HepG2 (cell line): Measurements from ENCODE around the gene IKZF2. TPM values are rescaled to one million over a fixed set of nuclear protein-coding genes. Genes with fewer than 3 reads are reported as not detected.

Experiments
- ATAC-seq: fragments of 200-7000 bp; cut with Tn5 transposase; 3 replicates; pipeline ENCODE4 v1.9.1; 2020; ENCODE audit warnings: mild to moderate bottlenecking, moderate library complexity
- BruUV-seq: library from RNA; stranded (reverse); fragments of 400-500 nt; replicated peaks from 2 replicates; lab custom pipeline; 2021; lab: Mats Ljungman, UMichigan
- CTCF ChIA-PET: fragments of 300-600 bp; formaldehyde crosslinking; extraction: SDS; loops from one replicate; lab custom pipeline; 2021; ENCODE audit warnings: low total read pairs, inconsistent platforms, low intra/inter-chr PET ratio; lab: Yijun Ruan, JAX
- POLR2A ChIA-PET: fragments of 350-600 bp; sonication (Branson Sonifier 250); formaldehyde crosslinking; loops from one replicate; lab custom pipeline; 2020; ENCODE audit warnings: antibody characterized with exemption, inconsistent platforms; lab: Yijun Ruan, JAX
- DNase-seq: peaks from one replicate; pipeline ENCODE4 v3.0.0-alpha.2; 2015; ENCODE audit warnings: low spot score
- FAIRE-seq: peaks from 3 replicates; lab custom pipeline; 2011; peaks lifted over from hg19 to GRCh38; lab: Jason Lieb, UNC
- H2AFZ ChIP-seq: one replicate; pipeline ENCODE4 v1.6.1; 2011; ENCODE audit warnings: low read length, inconsistent platforms
- H3K27ac ChIP-seq: fragments of 300-600 bp; 3 replicates; pipeline ENCODE4 v1.8.0; 2011; ENCODE audit warnings: mixed run types, mild to moderate bottlenecking, mixed read lengths, low read length, inconsistent platforms; ENCODE audit not compliant: insufficient read depth; ENCODE audit errors: extremely low read length
- H3K27me3 ChIP-seq, 2 experiments: fragments of 200-600 bp in 1 of 2; 2 replicates in 1 of 2; 3 replicates in 1 of 2; pipeline versions ENCODE4 v1.6.0 to v1.8.0; 2011; ENCODE audit warnings: low read length in 2 of 2, mild to moderate bottlenecking in 2 of 2, moderate library complexity in 2 of 2, inconsistent platforms in 1 of 2; ENCODE audit not compliant: insufficient read depth in 2 of 2, control insufficient read depth in 1 of 2
- H3K36me3 ChIP-seq, 2 experiments: fragments of 200-600 bp in 1 of 2; replicated peaks in 1 of 2; 2 replicates in 1 of 2; 3 replicates in 1 of 2; pipeline versions ENCODE4 v1.5.1 to v1.8.0; 2011; ENCODE audit warnings: low read length in 2 of 2, inconsistent platforms in 1 of 2; ENCODE audit not compliant: insufficient read depth in 2 of 2, control insufficient read depth in 1 of 2
- H3K4me1 ChIP-seq: 2 replicates; pipeline ENCODE4 v1.5.1; 2012; ENCODE audit warnings: low read length, inconsistent platforms; ENCODE audit not compliant: insufficient read depth
- H3K4me2 ChIP-seq: 2 replicates; pipeline ENCODE4 v1.6.0; 2011; ENCODE audit warnings: low read depth, low read length, inconsistent platforms
- H3K4me3 ChIP-seq, 3 experiments: fragments of 200-600 bp in 1 of 3; sonication (generic), shearing (Covaris generic) in 1 of 3; replicated peaks in 1 of 3; 2 replicates each; pipeline ENCODE4 v1.5.1; 2011 to 2016; ENCODE audit warnings: low read length in 3 of 3, inconsistent platforms in 2 of 3, low read depth in 2 of 3, mild to moderate bottlenecking in 2 of 3, control low read depth in 1 of 3, mixed read lengths in 1 of 3; ENCODE audit not compliant: insufficient read depth in 1 of 3
- H3K79me2 ChIP-seq: one replicate; pipeline ENCODE4 v1.6.1; 2011; ENCODE audit warnings: low read length, inconsistent platforms; ENCODE audit not compliant: insufficient read depth
- H3K9ac ChIP-seq: 2 replicates; pipeline ENCODE4 v1.6.0; 2011; ENCODE audit warnings: mild to moderate bottlenecking, low read depth, low read length, inconsistent platforms; ENCODE audit not compliant: insufficient read depth
- H3K9me3 ChIP-seq: 2 replicates; pipeline ENCODE4 v1.5.1; 2012; ENCODE audit warnings: mild to moderate bottlenecking, low read length
- H4K20me1 ChIP-seq: 2 replicates; pipeline ENCODE4 v1.6.0; 2011; ENCODE audit warnings: inconsistent platforms, mild to moderate bottlenecking, low read length, moderate library complexity; ENCODE audit not compliant: insufficient read depth
- E2F2 ChIP-seq: sonication (generic); formaldehyde crosslinking; IDR thresholded peaks from 2 replicates; pipeline ENCODE4 v1.4.0; 2020; ENCODE audit warnings: missing genetic modification reagents, borderline replicate concordance
- FOXC1 ChIP-seq: sonication (generic); formaldehyde crosslinking; IDR thresholded peaks from 2 replicates; pipeline ENCODE4 v1.8.0; 2022; ENCODE audit warnings: mild to moderate bottlenecking, missing genetic modification reagents, borderline replicate concordance
- HOXD1 ChIP-seq: sonication (generic); formaldehyde crosslinking; IDR thresholded peaks from 2 replicates; pipeline ENCODE4 v1.5.0; 2020; ENCODE audit warnings: missing genetic modification reagents
- MAFG ChIP-seq: sonication (generic); formaldehyde crosslinking; IDR thresholded peaks from 2 replicates; pipeline ENCODE4 v1.5.1; 2020; ENCODE audit warnings: mild to moderate bottlenecking, missing genetic modification reagents
- PHF5A ChIP-seq: IDR thresholded peaks from one replicate; pipeline ENCODE4 v1.6.1; 2018; ENCODE audit warnings: low read depth, missing genetic modification reagents; ENCODE audit not compliant: unreplicated experiment
- ZBTB26 ChIP-seq: IDR thresholded peaks from 2 replicates; pipeline ENCODE4 v1.6.1; 2016; ENCODE audit warnings: missing compliant biosample characterization, missing genetic modification reagents, borderline replicate concordance
- ZNF225 ChIP-seq: sonication (generic); formaldehyde crosslinking; IDR thresholded peaks from 2 replicates; pipeline ENCODE4 v1.4.0; 2020; ENCODE audit warnings: mild to moderate bottlenecking, missing genetic modification reagents
- ZNF747 ChIP-seq: sonication (generic); formaldehyde crosslinking; IDR thresholded peaks from 2 replicates; pipeline ENCODE4 v1.8.1; 2023; ENCODE audit warnings: missing genetic modification reagents, mild to moderate bottlenecking, borderline replicate concordance
- WGBS: methylation state at CpG from one replicate; pipeline ENCODE4 v1.1.6; 2017; ENCODE audit warnings: low lambda C conversion rate; 5-methylcytosine and 5-hydroxymethylcytosine counted together
- in situ Hi-C: cut with HindIII; loops from 2 replicates; pipeline ENCODE4 v1.10.0; 2017; ENCODE audit warnings: low pct_unique_long_range_greater_than_20kb; ENCODE audit not compliant: extremely low pct_ligation_motif_present
- intact Hi-C: fragments of 100-400 bp; cut with micrococcal nuclease; formaldehyde crosslinking; loops from one replicate; pipeline ENCODE4 v1.10.0; 2022; ENCODE audit not compliant: unreplicated experiment
- polyA plus RNA-seq, 8 experiments: library from polyadenylated mRNA; depleted of rRNA in 3 of 8; stranded (reverse) in 7 of 8; unstranded in 1 of 8; fragments of >200 nt; fragmentation: Illumina TruSeq in 4 of 8; extraction: Trizol in 4 of 8; gene quantifications; 2 replicates each; pipeline versions ENCODE4 v1.2.1 to v1.2.3, GENCODE V29; 2011 to 2016; ENCODE audit warnings: low read depth in 4 of 8, missing spikeins in 1 of 8, mixed read lengths in 1 of 8; ENCODE audit not compliant: insufficient read depth in 1 of 8
- total RNA-seq, 5 experiments: library from RNA; depleted of rRNA; stranded (reverse); fragments of >200 nt; fragmentation: Illumina TruSeq; extraction: Trizol; gene quantifications; 2 replicates each; pipeline ENCODE4 v1.2.3, GENCODE V29; 2016; ENCODE audit warnings: low read depth in 1 of 5

The IKZF2 gene
- total and polyA plus RNA-seq, 2 of the 13 experiments (the other 11 are each of a cell fraction or from before 2014, with no cell fraction given) = 0.18 to 0.86 TPM

- Histone ChIP-seq H3K9me3 (no peaks in the 10 kb centered on the region), H3K27ac (no peak overlapping the region), H4K20me1 (no peaks in the 10 kb centered on the region), H3K9ac (no peak overlapping the region), H3K27me3 (no peaks in the 10 kb centered on the region)
- DNase-seq = no peak
- intact Hi-C loops = no loop called here
- TF ChIP-seq ZBTB26 (CRISPR knock-in tag) = no peak
- no peak for TF ChIP-seq E2F2 (CRISPR knock-in tag)
- TF ChIP-seq MAFG (CRISPR knock-in tag) = no peak
- no peak for TF ChIP-seq ZNF747 (CRISPR knock-in tag)
- TF ChIP-seq HOXD1 (CRISPR knock-in tag) = no peak
- no peak for TF ChIP-seq FOXC1
- no peak for TF ChIP-seq ZNF225 (CRISPR knock-in tag)
- no peak for TF ChIP-seq PHF5A (CRISPR knock-in tag)
- TF ChIP-seq, all 625 proteins: peak for 0
- no TSS peak for BruUV-seq
- Histone ChIP-seq H2AFZ (no peak overlapping the region), H3K4me2 (no peak overlapping the region), H3K4me3 (no peak overlapping the region), H3K4me1 (no peaks in the 10 kb centered on the region), H3K36me3 (no peaks in the 10 kb centered on the region), H3K79me2 (no peaks in the 10 kb centered on the region)
- ChIA-PET CTCF (no interaction called here), POLR2A (no interaction called here)
- FAIRE-seq (no peak), ATAC-seq (no peak)
- 23% methylated on average over 7 of the region's 7 CpGs for WGBS
- in situ Hi-C loops = no loop called here
Observed at GRCh38 chr2:213015387-213016165, 135.8 kb downstream of the IKZF2 start.
